GM23248 (cell line): ENCODE results near the gene MAP3K1.

Source experiments
- EZH2 ChIP-seq: fragments of 200-600 bp; sonication (generic); IDR thresholded peaks from 2 replicates; pipeline ENCODE4 v1.6.1; 2018; ENCODE audit warnings: antibody characterized with exemption, mild to moderate bottlenecking; ENCODE audit not compliant: insufficient read depth, poor library complexity, severe bottlenecking
- EZH2phosphoT487 ChIP-seq: fragments of 200-600 bp; sonication (generic); IDR thresholded peaks from 2 replicates; pipeline ENCODE4 v1.6.1; 2018; ENCODE audit warnings: antibody characterized with exemption, moderate library complexity, mild to moderate bottlenecking, low read depth; ENCODE audit not compliant: insufficient read depth

DNA sequence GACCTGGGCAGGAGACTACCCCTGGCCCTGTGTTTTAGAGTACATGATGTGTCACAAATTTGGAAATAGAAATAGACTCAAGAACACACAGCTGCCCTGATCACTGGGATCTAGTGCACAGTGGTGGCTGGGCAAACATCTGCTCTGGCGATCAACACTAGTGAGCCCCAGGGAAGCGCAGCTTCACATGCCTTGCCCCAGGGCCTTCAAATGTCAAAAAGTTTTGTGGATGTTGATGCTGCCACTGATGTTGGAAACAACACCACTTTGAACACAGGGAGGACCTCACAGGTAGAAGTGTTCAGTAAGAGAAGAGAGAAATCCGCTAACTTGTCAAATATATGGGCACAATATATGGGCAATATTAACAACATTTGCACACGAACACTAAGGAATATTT, 7.1 kb upstream of the MAP3K1 start:
- no peak for TF ChIP-seq EZH2
- no peak for TF ChIP-seq EZH2phosphoT487
